H9 (cell line): Measurements from ENCODE around the gene DNAJA4. TPM values are rescaled to one million over a fixed set of nuclear protein-coding genes. Genes with fewer than 3 reads are reported as not detected.

ENCODE experiments used
- DNase-seq: peaks from one replicate; pipeline ENCODE4 v3.0.0-alpha.2; 2017
- H2AFZ ChIP-seq: one replicate; pipeline ENCODE4 v1.6.1; 2013; ENCODE audit warnings: mild to moderate bottlenecking, low read length, control low read depth, moderate library complexity
- H2AK5ac ChIP-seq: 2 replicates; pipeline ENCODE4 v1.6.1; 2013; ENCODE audit warnings: low read length, control low read depth, mixed read lengths; ENCODE audit not compliant: insufficient read length
- H2BK120ac ChIP-seq: one replicate; pipeline ENCODE4 v1.6.1; 2013; ENCODE audit warnings: low read depth, mild to moderate bottlenecking, low read length, control low read depth, inconsistent platforms; ENCODE audit not compliant: poor library complexity, severe bottlenecking
- H2BK12ac ChIP-seq: 2 replicates; pipeline ENCODE4 v1.6.1; 2013; ENCODE audit warnings: low read length, control low read depth, mixed read lengths, low read depth; ENCODE audit not compliant: insufficient read length
- H2BK15ac ChIP-seq: 2 replicates; pipeline ENCODE4 v1.6.1; 2013; ENCODE audit warnings: low read depth, low read length, control low read depth
- H2BK20ac ChIP-seq: one replicate; pipeline ENCODE4 v1.6.1; 2013; ENCODE audit warnings: low read depth, mild to moderate bottlenecking, low read length, control low read depth, inconsistent platforms; ENCODE audit not compliant: poor library complexity, severe bottlenecking
- H2BK5ac ChIP-seq: 2 replicates; pipeline ENCODE4 v1.6.1; 2013; ENCODE audit warnings: low read length, control low read depth, mixed read lengths; ENCODE audit not compliant: insufficient read length
- H3K14ac ChIP-seq: 2 replicates; pipeline ENCODE4 v1.6.1; 2013; ENCODE audit warnings: low read length, control low read depth; ENCODE audit not compliant: insufficient read depth
- H3K18ac ChIP-seq: 2 replicates; pipeline ENCODE4 v1.6.1; 2013; ENCODE audit warnings: low read depth, mild to moderate bottlenecking, mixed read lengths, low read length, control low read depth; ENCODE audit not compliant: insufficient read length
- H3K23ac ChIP-seq: 2 replicates; pipeline ENCODE4 v1.6.1; 2013; ENCODE audit warnings: low read length, control low read depth, mixed read lengths, low read depth; ENCODE audit not compliant: insufficient read length
- H3K23me2 ChIP-seq: 2 replicates; pipeline ENCODE4 v1.6.1; 2013; ENCODE audit warnings: low read depth, mild to moderate bottlenecking, mixed read lengths, low read length, control low read depth; ENCODE audit not compliant: insufficient read length, poor library complexity, severe bottlenecking
- H3K27ac ChIP-seq: 2 replicates; pipeline ENCODE4 v1.5.1; 2013; ENCODE audit warnings: low read length, control low read depth, mixed read lengths, low read depth; ENCODE audit not compliant: insufficient read length
- H3K27me3 ChIP-seq: 2 replicates; pipeline ENCODE4 v1.6.1; 2013; ENCODE audit warnings: low read length, control low read depth, inconsistent platforms; ENCODE audit not compliant: insufficient read depth
- H3K4ac ChIP-seq: 2 replicates; pipeline ENCODE4 v1.6.1; 2013; ENCODE audit warnings: low read depth, mild to moderate bottlenecking, control low read depth, inconsistent platforms, low read length, moderate library complexity
- H3K4me1 ChIP-seq: 2 replicates; pipeline ENCODE4 v1.6.1; 2013; ENCODE audit warnings: low read length, control low read depth, inconsistent platforms; ENCODE audit not compliant: insufficient read depth
- H3K4me2 ChIP-seq: 2 replicates; pipeline ENCODE4 v1.6.1; 2013; ENCODE audit warnings: low read length, control low read depth, mixed read lengths; ENCODE audit not compliant: insufficient read length, insufficient read depth
- H3K56ac ChIP-seq: 2 replicates; pipeline ENCODE4 v1.6.1; 2013; ENCODE audit warnings: low read depth, mild to moderate bottlenecking, mixed read lengths, low read length, control low read depth; ENCODE audit not compliant: insufficient read length
- H3K79me1 ChIP-seq: 2 replicates; pipeline ENCODE4 v1.6.1; 2013; ENCODE audit warnings: low read depth, mild to moderate bottlenecking, moderate library complexity, low read length, control low read depth, inconsistent platforms; ENCODE audit not compliant: insufficient read depth, poor library complexity, severe bottlenecking
- H3K79me2 ChIP-seq: 2 replicates; pipeline ENCODE4 v1.6.1; 2013; ENCODE audit warnings: low read length, control low read depth, inconsistent platforms; ENCODE audit not compliant: insufficient read depth
- H3K9ac ChIP-seq: 2 replicates; pipeline ENCODE4 v1.6.1; 2013; ENCODE audit warnings: low read length, control low read depth, mixed read lengths; ENCODE audit not compliant: insufficient read length; ENCODE audit errors: extremely low read depth
- H3K9me3 ChIP-seq: one replicate; pipeline ENCODE4 v1.6.1; 2013; ENCODE audit warnings: low read depth, low read length, inconsistent platforms; ENCODE audit not compliant: control insufficient read depth
- H3T11ph ChIP-seq: one replicate; pipeline ENCODE4 v1.6.1; 2013; ENCODE audit warnings: mild to moderate bottlenecking, low read length, control low read depth, inconsistent platforms
- H4K20me1 ChIP-seq: one replicate; pipeline ENCODE4 v1.6.1; 2013; ENCODE audit not compliant: control insufficient read depth, insufficient read length, insufficient read depth
- H4K5ac ChIP-seq: 2 replicates; pipeline ENCODE4 v1.6.1; 2013; ENCODE audit warnings: low read depth, mild to moderate bottlenecking, mixed read lengths, low read length, control low read depth; ENCODE audit not compliant: insufficient read length
- H4K8ac ChIP-seq: replicated peaks from 2 replicates; pipeline ENCODE4 v1.6.1; 2013; ENCODE audit warnings: low read length, control low read depth, mixed read lengths, low read depth; ENCODE audit not compliant: insufficient read length
- H4K91ac ChIP-seq: 2 replicates; pipeline ENCODE4 v1.6.1; 2013; ENCODE audit warnings: low read depth, mild to moderate bottlenecking, moderate library complexity, mixed read lengths, low read length, control low read depth; ENCODE audit not compliant: insufficient read length
- H3K27ac Mint-ChIP-seq, 3 experiments: 2 replicates in 2 of 3; 3 replicates in 1 of 3; pipeline ENCODE4 v1.8.0; 2020 to 2021; ENCODE audit warnings: mixed read lengths in 3 of 3, mild to moderate bottlenecking in 1 of 3, moderate library complexity in 1 of 3
- H3K27me3 Mint-ChIP-seq: 2 replicates; pipeline ENCODE4 v1.8.0; 2021; ENCODE audit warnings: low read depth, mild to moderate bottlenecking, moderate library complexity, mixed read lengths
- H3K36me3 Mint-ChIP-seq, 3 experiments: 2 replicates in 2 of 3; 3 replicates in 1 of 3; pipeline ENCODE4 v1.8.0; 2020 to 2021; ENCODE audit warnings: low read depth in 3 of 3, mixed read lengths in 3 of 3; ENCODE audit not compliant: insufficient read depth in 1 of 3
- H3K4me1 Mint-ChIP-seq, 2 experiments: 2 replicates each; pipeline ENCODE4 v1.8.0; 2020; ENCODE audit warnings: mixed read lengths in 2 of 2
- H3K4me3 Mint-ChIP-seq, 2 experiments: 2 replicates in 1 of 2; 3 replicates in 1 of 2; pipeline ENCODE4 v1.8.0; 2020 to 2021; ENCODE audit warnings: mild to moderate bottlenecking in 2 of 2, mixed read lengths in 2 of 2, moderate library complexity in 1 of 2
- H3K9me3 Mint-ChIP-seq, 2 experiments: 2 replicates in 1 of 2; 3 replicates in 1 of 2; pipeline ENCODE4 v1.8.0; 2020; ENCODE audit warnings: mild to moderate bottlenecking in 2 of 2, mixed read lengths in 2 of 2, moderate library complexity in 1 of 2
- CTCF ChIP-seq: fragments of 200-600 bp; sonication (generic); conservative IDR thresholded peaks from 3 replicates; pipeline ENCODE4 v1.8.0; 2021; ENCODE audit warnings: antibody characterized with exemption, mild to moderate bottlenecking
- whole genome bisulfite sequencing: extraction: QIAGEN DNeasy Blood & Tissue Kit; methylation state at CpG from one replicate; pipeline ENCODE4 v1.1.7; 2013; ENCODE audit warnings: missing lambda C conversion rate, low lambda C conversion rate, mixed read lengths; ENCODE audit not compliant: insufficient read length; ENCODE audit errors: extremely low coverage; 5-methylcytosine and 5-hydroxymethylcytosine counted together
- total RNA-seq: library from RNA; stranded (reverse); gene quantifications from 2 replicates; pipeline ENCODE4 v1.2.1, GENCODE V29; 2021

The DNAJA4 gene
- total RNA-seq, 1 experiment from 2014 or later: 0.13 TPM

- Histone ChIP-seq H2AK5ac (no peak overlapping the region), H2BK12ac (no peak overlapping the region), H2AFZ (no peak overlapping the region), H2BK5ac (no peak overlapping the region), H3K27ac (no peak overlapping the region), H3K14ac (no peak overlapping the region; the same call in 1 of the 2 replicates), H3K18ac (no peak overlapping the region), H3K79me2 (no peaks in the 10 kb centered on the region), H3K79me1 (no peaks in the 10 kb centered on the region), H4K91ac (no peak overlapping the region), H2BK15ac (no peak overlapping the region), H3T11ph (no peak overlapping the region), H2BK20ac (no peak overlapping the region), H3K9ac (no peak overlapping the region), H3K4me2 (no peak overlapping the region), H4K20me1 (no peaks in the 10 kb centered on the region), H4K8ac (no peak overlapping the region), H3K4me1 (peaks cover 5% of the 10 kb centered on the region; the same call in 1 of the 2 replicates), H3K9me3 (no peaks in the 10 kb centered on the region), H3K27me3 (no peaks in the 10 kb centered on the region), H3K23ac (no peak overlapping the region), H3K56ac (no peak overlapping the region), H3K4ac (no peak overlapping the region), H4K5ac (no peak overlapping the region), H2BK120ac (no peak overlapping the region), H3K23me2 (no peaks in the 10 kb centered on the region)
- no CpG with 5 or more reads among the region's 4 CpGs for WGBS
- H3K9me3 Mint-ChIP-seq: no peaks in the 10 kb centered on the region
- no peak for DNase-seq
- H3K4me1 Mint-ChIP-seq: peaks cover 12 to 13% of the 10 kb centered on the region in 2 experiments
- no peak for TF ChIP-seq CTCF
- no peaks in the 10 kb centered on the region; the same call in none of the 2 replicates for H3K27me3 Mint-ChIP-seq
- no peaks in the 10 kb centered on the region; a peak in 1 of 7 replicates for H3K36me3 Mint-ChIP-seq
- H3K27ac Mint-ChIP-seq: no peak overlapping the region
- no peak overlapping the region for H3K4me3 Mint-ChIP-seq
Measured at GRCh38 chr15:78329625-78330024, 65.3 kb downstream of the DNAJA4 start.

Other genes with a start within 250 kb of the DNAJA4 start
- 16.0 and 17.6 TPM in 2 replicates for gene TBC1D2B, start 186.9 kb upstream of the DNAJA4 start, total RNA-seq
- gene SH2D7, start 172.0 kb upstream of the DNAJA4 start, total RNA-seq: not detected in 2 replicates
- gene CIB2, start 133.1 kb upstream of the DNAJA4 start, total RNA-seq: 37.1 and 43.2 TPM in 2 replicates
- 38.9 and 40.2 TPM in 2 replicates for gene IDH3A, start 115.2 kb upstream of the DNAJA4 start, total RNA-seq
- 2.2 and 3.2 TPM in 2 replicates for gene ACSBG1, start 30.0 kb upstream of the DNAJA4 start, total RNA-seq
- 43.8 and 45.6 TPM in 2 replicates for gene SKIC8, start 35.0 kb downstream of the DNAJA4 start, total RNA-seq
- gene CRABP1, start 75.8 kb downstream of the DNAJA4 start, total RNA-seq: 93.0 and 93.1 TPM in 2 replicates
- gene IREB2, start 173.7 kb downstream of the DNAJA4 start, total RNA-seq: 87.6 and 93.3 TPM in 2 replicates
- gene HYKK, start 243.0 kb downstream of the DNAJA4 start, total RNA-seq: 2.4 and 3.1 TPM in 2 replicates